Stomach (tissue), 4 donors: Measurements from ENCODE around the gene DENND1B.
"Not testable (repeated sequence)": the region's sequence is repeated elsewhere in the genome, so short reads cannot be mapped to it uniquely, and the experiment has no call there.

Experiments
- CTCF ChIP-seq, 7 experiments: fragments of 450-650 bp in 4 of 7; fragments of 200-600 bp in 3 of 7; sonication (generic) in 3 of 7; IDR thresholded peaks; one replicate each; pipeline ENCODE4 v1.5.1; 2016 to 2019; ENCODE audit warnings: antibody characterized with exemption in 7 of 7, control low read depth in 2 of 7, mild to moderate bottlenecking in 1 of 7
- EP300 ChIP-seq: sonication (generic); formaldehyde crosslinking; IDR thresholded peaks from one replicate; pipeline ENCODE4 v1.6.1; 2017; ENCODE audit warnings: antibody characterized with exemption
- POLR2A ChIP-seq, 4 donors: fragments of 450-650 bp; IDR thresholded peaks; one replicate each; pipeline ENCODE4 v1.6.1; 2016; ENCODE audit warnings: antibody characterized with exemption in 4 of 4, control low read depth in 2 of 4, mild to moderate bottlenecking in 1 of 4, moderate library complexity in 1 of 4
- POLR2AphosphoS5 ChIP-seq, 3 donors: sonication (generic); formaldehyde crosslinking; IDR thresholded peaks; one replicate each; pipeline ENCODE4 v1.6.1; 2016; ENCODE audit warnings: antibody characterized with exemption in 3 of 3

- TF ChIP-seq CTCF (IDR thresholded peaks at IDR 0.05); POLR2A (IDR thresholded peaks at IDR 0.05); POLR2AphosphoS5 (IDR thresholded peaks at IDR 0.05); EP300: not testable (repeated sequence)
Measured at GRCh38 chr1:197755553-197755952, 19.7 kb downstream of the DENND1B start.
